NCI-H2107 (cell line): Measurements from ENCODE around the gene VWF.
"Not testable (repeated sequence)": the region's sequence is repeated elsewhere in the genome, so short reads cannot be mapped to it uniquely, and the experiment has no call there.

Source experiments
- DNase-seq: peaks from one replicate; lab custom pipeline; 2025; lab: John Stamatoyannopoulos, UW

VWF gene

DNA sequence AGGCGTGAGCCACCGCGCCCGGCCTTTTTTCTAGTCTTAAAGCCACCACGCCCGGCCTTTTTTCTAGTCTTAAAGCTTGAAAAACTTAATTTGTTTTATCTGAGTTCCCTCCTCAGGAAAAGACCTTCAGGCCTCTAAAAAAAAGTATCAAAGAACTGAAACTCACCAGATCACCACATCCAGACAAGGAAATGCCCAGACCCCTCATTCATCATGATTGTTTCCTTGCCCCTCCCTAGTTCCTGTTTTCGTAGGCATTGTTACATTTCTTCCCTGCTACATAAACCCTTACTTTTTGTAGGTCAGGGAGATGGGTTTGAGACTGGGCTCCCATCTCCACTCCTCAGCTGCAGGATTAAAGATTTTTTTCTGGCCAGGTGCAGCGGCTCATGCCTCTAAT is 21.1 kb upstream of the VWF start:
- no peak for DNase-seq

DNA sequence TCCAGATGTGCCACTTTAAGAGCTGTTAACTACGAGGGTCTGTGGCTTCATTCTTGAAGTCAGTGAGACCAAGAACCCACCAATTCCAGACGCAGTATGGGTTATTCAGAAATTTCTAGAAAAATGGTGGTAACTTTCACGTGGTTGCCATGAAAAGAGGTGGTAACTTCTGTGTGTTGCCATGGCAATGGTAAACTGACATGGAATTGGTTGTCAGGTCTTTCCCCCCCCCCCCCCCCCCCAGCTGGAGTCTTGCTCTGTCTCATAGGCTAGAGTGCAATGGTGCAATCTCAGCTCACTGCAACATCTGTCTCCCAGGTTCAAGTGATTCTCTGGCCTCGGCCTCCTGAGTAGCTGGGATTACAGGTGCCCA is 18.8 kb upstream of the VWF start:
- DNase-seq = no peak

DNA sequence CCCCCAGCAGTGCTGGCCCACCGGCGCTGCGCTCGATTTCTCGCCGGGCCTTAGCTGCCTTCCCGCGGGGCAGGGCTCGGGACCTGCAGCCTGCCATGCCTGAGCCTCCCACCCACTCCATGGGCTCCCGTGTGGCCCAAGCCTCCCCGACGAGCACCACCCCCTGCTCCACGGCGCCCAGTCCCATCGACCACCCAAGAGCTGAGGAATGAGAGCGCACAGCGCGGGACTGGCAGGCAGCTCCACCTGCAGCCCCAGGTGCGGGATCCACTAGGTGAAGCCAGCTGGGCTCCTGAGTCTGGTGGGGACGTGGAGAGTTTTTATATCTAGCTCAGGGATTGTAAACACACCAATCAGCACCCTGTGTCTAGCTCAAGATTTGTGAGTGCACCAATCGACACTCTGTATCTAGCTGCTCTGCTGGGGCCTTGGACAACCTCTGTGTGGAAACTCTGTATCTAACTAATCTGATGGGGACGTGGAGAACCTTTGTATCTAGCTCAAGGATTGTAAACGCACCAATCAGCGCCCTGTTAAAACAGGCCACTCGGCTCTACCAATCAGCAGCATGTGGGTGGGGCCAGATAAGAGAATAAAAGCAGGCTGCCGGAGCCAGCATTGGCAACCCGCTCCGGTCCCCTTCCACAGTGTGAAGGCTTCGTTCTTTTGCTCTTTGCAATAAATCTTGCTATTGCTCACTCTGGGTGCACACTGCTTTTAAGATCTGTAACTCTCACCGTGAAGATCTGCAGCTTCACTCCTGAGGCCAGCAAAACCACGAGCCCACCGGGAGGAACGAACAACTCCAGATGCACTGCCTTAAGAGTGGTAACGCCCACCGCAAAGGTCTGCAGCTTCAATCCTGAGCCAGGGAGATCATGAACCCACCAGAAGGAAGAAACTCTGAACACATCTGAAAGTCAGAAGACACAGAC is 18.2 kb upstream of the VWF start:
- DNase-seq = not testable (repeated sequence)

DNA sequence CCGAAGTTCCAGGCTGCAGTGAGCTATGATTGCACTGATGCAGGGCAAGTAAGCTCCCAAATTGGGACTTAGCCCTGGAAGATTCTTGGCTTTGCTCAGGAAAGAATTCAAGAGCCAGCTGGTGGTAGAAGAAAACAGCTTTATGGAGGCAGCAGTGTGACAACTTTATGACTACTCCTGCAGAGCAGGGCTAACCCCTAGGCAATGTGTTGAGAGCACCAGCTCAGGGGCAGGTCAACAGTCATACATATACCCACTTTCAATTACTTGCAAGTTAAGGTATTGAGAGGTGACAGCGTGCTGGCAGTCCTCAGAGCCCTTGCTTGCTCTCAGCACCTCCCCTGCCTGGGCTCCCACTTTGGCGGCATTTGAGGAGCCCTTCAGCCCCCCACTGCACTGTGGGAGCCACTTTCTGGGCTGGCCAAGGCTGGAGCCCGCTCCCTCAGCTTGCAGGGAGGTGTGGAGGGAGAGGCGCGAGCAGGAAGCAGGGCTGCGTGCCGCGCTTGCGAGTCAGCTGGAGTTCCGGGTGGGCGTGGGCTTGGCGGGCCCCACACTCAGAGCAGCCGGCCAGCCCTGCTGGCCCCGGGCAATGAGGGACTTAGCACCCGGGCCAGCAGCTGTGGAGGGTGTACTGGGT is 17.4 kb upstream of the VWF start:
- not testable (repeated sequence) for DNase-seq

DNA sequence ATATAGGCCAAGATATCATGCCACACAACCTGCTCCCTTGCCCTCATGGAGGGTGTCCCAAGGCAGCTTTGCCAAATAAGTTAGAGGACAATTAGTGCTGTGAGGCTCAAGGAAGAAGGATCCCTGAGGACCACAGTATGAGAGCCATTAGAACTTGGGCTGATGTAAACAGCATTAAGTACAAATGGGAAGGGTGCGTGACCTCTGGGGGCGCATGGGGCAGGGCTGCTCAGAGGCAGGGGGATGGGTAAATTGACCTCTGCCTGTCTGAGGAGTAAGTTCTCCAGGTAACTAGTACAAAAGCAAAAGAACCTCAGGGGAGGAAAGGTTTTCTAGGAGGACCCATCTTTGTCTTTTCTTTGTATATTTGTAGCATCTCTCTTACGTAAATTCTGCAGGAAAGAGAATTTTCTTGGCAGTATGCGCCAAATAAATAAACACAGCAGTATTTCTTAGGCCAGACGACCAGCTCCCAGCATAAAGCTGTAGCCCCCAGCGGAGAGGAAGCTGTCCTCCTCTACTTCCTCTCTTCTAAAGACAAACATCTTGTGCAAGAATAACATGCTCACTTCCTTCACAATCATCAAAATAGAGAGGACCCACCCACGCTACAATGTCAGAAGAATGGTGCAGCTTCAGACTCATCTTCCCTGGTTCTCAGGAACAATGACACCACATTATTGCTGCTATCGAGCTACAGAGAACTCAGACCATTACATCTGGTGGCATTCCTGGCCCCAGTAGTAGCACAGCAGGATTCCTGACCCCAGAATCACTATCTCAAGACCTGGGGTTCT is 16.4 kb upstream of the VWF start:
- DNase-seq = no peak

DNA sequence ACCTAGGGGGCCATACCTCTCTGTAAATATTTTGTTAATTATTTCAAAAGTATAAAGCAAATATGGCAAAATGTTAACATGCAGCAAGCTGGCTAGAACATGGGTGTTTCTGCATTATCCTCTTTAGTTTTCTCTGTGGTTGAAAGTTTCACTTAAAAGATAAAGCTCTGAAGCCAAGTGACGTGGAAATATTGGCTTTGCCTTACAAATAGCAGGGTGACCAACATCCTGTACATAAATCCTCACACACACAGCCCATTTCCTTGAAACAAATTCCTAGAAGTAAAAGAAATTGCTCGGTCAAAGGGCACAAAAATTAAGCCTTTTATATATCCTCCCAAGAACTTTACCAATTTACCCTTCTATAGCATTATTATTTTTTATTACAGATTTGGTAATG is 10.6 kb upstream of the VWF start:
- no peak for DNase-seq

DNA sequence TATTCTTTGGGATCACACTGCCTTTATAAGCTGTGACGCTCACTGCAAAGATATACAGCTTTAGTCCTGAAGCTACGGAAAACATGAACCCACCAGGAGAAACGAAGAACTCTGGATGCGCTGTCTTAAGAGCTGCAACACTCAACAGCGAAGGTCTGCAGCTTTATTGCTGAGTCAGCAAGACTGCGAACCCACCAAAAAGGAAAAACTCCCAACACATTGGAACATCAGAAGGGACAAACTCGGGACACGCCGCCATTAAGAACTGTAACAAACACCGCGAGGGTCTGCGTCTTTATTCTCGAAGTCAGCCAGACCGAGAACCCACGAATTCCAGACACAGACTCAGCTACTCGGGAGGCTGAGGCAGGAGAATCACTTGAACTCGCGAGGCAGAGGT is 9.2 kb upstream of the VWF start:
- no peak for DNase-seq

DNA sequence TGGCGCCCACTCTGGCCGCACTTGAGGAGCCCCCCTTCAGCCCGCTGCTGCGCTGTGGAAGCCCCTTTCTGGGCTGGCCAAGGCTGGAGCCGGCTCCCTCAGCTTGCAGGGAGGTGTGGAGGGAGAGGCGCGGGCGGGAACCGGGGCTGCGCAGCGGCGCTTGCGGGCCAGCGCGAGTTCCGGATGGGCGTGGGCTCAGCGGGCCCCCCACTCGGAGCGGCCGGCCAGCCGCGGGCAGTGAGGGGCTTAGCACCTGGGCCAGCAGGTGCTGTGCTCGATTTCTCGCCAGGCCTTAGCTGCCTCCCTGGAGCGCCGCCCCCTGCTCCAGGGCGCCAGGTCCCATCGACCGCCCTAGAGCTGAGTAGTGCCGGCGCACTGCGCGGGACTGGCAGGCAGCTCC is 8.0 kb upstream of the VWF start:
- DNase-seq = no peak

DNA sequence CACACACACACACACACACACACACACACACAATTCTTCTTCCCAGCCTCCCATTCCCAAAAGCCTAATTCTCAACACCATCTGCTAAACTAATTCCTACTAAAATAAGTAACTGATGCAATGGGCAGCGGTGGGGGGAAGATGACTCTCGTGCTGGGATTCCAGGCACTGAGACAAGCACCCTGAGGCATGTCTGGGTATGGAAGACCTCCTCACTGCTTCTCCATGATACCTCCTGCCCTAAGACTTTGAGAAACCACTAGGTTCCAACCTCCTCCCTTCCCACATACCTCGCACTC is 789 bp upstream of the VWF start:
- no peak for DNase-seq

DNA sequence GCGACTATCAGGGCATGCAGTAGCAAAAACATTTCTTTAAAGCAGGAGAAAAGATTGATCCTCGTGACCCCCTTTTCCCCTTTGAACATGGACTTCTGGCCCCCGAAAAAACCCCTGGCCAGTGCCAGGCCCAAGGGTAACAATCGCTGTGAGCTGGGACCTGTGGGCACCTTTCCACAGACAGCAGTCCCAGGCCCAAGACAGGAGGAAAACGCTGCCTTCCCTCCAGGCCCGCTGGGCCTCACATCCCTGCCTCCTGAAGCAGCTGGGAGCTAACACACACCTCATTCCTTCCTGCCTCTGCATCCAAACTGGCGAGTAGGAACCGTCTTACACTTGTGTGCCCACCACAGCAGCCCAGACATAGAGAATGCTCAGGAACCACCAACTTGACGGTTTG is 1.2 kb downstream of the VWF start:
- DNase-seq = no peak

DNA sequence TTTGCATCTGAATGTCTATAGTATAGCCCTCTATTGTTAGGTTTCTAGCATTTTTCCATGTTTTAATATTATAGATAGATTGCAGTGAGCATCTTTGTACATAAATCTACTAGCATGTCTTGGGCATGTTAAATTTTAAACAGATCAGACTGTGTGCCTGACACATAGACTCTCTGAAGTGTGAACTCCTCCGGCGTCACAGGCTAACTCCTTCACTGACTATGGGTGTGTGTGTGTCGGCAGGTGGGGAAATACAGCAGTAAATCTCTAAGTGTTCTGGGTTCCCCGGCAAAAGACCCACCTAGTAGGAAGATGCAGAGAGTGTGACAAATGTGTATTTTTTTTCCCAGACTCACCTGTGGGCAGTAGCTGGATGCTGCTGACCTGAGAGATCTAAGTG is 2.3 kb downstream of the VWF start:
- DNase-seq = no peak

DNA sequence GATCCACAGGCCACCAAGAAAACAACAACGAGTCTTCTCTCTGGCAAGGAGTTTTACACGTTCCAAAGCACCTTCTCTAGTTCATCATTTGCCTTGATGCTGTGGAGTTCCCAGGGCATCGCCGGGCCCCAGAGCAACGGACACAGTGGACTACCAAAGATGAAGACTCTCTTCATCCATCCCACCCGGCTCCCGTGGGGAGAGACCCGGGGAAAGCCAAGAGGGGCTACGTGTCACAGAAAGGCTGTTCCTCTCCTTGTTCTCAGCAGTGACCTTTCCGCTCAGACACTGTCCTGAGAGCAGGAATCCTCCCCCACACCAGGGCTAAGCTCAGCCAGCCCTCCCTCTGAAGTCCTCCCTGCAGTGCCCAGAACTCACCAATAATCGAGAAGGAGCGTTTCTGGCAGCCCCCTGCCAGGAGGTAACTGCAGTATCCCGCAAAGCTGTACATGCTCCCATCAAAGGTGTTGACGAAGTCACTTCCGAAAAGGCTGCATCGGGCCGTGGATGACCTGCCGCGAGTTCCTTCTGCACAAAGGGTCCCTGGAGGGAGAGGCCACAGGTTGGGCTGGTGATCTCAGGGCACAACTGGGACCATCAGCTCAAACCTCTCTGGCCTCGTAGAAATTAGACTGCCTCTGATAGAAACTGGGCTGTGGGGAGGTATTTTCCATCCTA is 3.5 kb downstream of the VWF start:
- no peak for DNase-seq

DNA sequence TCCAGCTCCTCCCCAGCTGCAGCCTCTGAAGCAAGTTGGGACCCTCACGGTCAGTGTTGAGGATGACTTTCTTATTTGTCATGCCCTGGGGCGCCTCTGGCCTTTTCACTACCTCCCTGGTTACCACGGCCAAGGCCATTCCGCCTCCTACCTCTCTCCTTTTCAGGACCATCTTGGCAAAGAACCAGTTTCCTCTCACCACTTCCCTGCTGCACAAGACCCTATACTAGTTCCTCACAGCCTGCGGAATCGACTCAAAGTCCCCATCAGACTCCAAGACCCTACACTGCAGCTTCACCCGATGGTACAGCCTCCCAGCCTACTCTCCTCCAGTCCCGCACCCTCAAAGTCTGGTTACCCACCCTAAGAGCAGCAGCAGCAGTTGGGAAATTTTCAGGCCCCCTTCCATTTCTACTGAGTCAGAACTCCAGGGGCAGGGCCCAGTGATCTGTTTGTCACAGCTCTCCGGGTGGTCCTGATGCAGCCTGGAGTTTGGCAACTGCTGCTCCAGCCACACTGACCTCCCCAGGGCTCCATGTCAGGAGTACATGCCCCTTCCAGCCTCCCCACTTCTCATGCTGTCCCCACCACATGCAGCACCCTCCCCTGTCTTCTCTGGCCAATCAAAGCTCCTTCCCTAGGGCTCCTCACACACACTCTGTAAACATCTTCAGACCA is 5.4 kb downstream of the VWF start:
- DNase-seq = no peak

DNA sequence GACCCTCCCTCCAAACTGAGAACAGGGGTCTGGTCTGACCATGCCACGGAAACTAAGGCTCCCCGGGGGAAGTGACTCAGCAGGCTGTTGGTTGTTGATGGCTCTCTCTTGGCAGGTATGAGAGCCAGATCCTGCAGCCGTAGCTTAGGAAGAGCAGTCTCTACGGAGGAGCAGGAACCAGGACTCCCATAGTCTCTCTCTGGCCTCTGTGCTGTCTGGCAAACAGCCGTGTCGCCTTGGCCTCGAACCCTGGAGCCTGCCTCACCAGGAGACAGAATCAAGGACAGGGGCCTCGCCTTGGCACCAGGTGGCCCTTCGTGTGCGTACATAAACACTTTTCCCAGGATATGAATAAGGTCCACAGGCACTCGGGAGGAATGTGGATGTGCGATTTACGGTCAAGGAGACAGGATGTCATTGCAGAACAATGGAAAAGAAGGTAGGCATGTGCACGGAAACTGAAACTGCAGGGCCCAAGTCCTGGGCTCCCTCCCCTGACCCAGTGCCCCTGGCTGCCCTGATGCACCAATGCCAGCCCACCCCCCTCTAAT is 7.9 kb downstream of the VWF start:
- no peak for DNase-seq

DNA sequence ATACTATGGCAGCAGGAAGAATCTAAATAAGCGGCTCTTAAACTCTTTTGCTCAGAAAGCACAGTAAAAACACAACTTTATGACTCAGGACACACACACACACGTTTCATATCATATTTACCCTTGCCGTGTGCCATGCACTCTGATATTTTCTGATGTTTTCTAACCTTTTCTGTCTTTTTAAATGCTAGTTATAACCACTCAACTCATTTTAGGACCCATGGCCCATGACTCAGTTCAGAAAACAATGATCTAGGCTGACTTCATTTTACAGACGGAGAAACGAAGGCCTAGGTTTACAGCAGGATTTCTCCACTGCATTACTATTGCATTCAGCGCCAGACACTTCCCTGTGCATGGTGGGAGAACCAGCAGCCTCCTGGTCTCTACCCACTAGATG is 9.1 kb downstream of the VWF start:
- no peak for DNase-seq

DNA sequence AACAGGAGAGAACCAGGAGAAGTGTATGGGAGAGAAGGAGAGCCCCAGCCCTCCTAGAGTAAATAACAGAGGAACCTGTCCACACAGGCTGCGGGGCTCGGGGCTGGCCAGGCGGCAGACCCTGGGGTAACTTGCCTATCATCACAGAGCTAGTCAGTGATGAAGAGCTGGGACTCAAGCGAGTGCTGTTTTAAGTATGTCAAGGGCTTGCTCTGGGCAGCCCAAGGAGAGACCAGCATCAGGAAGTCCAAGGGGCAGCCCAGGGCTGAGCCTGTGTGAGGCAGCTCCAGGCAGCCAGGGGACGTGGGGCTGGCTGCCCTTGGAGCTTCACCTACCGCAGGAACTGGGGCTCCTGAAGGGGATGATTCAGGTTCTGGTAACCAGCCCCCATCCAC is 10.0 kb downstream of the VWF start:
- DNase-seq = no peak

DNA sequence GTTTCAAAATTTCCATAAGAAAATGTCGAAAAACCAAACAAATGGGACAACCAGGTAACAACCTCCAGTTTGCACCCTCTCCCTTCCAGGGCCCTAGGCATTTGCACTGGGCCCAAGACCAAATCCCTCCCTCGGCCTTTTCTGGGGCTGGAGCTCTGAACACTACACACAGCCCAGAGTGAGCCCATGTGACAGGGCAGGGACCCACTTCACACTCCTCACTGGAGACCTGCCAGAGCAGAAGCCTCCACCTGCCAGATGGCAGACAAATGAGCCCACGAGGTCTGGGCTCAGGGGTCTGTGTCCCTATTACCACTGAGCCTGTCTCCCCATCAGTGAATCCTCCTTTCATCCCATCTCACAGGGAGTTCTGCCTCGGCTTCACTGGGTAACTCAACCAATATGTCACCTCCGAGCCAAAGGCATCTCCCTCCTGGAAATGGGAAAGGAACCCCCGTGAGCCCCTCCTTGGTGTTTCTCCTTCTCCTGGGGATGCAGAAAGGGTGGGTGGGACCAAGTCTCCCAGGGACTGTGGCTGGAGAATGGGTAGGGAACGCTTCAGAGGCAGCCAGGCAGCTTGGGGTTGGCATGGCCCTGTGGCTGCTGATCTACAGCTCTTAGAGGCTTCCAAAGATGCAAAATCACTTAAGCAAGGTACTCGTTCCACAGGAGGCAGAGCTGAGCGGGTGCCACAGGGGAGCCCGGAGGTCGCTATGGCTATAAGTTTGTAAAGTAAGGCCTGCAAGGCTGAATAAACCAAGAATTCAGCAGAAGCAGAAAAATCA is 10.6 kb downstream of the VWF start:
- no peak for DNase-seq

DNA sequence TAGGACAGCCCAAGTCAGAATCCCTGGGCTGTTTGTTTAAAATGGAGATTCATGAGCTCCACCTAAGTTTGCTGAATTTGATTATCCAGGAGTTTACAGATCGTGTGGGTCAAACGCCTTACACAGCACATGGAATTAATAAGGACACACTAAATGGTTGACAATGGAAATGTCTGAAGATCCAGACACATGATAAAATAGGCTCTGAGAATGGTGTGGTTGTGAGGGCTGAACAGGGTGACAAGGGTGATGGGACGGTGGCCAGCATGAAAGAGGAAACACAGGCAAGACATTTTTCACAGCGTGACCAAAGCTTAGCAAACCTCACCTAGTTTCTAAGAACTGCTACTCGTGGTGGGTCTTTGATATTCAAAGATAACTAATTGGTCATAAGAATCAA is 12.5 kb downstream of the VWF start:
- DNase-seq = no peak

DNA sequence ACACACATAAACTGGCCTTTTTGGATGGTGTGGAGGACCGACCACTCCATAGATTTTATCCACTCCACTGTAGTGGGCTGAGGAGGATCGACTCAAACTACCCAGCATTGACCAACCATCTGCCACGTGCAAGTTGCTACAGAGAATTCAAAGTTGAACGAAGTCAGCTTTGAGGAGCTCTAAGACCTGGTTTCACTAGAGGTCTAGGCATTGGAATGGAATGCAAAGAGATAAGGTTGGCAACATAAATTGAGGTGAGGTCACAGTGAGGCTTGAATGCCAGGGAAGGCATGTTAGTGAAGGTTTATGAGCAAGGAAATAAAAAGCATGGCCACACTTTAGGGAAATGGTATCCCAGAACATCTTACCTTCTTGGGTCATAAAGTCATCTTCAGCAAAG is 14.5 kb downstream of the VWF start:
- DNase-seq = no peak

DNA sequence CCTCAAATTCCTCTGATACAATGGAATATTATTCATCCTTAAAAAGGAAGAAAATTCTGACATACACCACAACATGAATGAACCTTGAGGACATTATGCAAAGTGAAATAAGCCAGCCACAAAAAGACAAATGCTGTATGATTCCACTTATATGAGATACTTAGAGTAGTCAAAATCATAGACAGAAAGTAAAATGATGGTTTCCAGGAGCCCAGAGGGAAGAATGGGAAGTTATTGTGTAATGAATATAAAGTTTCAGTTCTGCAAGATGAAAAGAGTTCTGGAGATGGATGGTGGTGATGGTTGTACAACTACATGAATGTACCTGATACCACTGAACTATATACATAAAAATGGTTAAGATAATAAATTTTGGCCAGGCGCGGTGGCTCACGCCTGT is 18.3 kb downstream of the VWF start:
- no peak for DNase-seq

DNA sequence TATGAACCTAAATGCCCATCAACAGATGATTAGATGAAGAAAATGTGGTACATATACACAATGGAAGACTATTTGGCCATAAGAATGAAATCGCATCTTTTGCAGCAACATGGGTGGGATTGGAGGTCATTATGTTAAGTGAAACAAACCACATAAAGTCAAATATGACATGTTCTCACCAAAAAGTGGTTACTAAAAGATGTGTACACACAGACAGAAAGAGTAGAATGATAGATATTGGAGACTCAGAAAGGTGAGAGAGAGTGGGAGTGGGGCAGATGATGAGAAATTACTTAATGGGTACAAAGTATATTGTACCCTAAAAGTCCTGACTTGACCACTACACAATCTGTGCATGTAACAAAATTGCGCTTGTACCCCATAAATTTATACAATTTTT is 19.6 kb downstream of the VWF start:
- no peak for DNase-seq
